ENCODE results near the gene PCNX3. TPM values are rescaled to one million over a fixed set of nuclear protein-coding genes. Genes with fewer than 3 reads are reported as not detected.

Gene PCNX3
- total and polyA plus RNA-seq, 2 of the 13 experiments (the other 11 are each of a cell fraction or from before 2014, with no cell fraction given): 16.2 to 23.0 TPM

- no peak for TF ChIP-seq ZBTB49 (CRISPR knock-in tag; IDR thresholded peaks at IDR 0.05; ENCODE audit: borderline replicate concordance)
- no peak for TF ChIP-seq ZNF816 (CRISPR knock-in tag; IDR thresholded peaks at IDR 0.05; ENCODE audit: borderline replicate concordance)
- TF ChIP-seq NR0B2 (CRISPR knock-in tag; IDR thresholded peaks at IDR 0.05): peak; percentile 82; the same call in 1 of the 2 replicates
- no peak for TF ChIP-seq ISX (CRISPR knock-in tag; conservative IDR thresholded peaks at IDR 0.05)
- TF ChIP-seq AKNA (CRISPR knock-in tag; IDR thresholded peaks at IDR 0.05; ENCODE audit: borderline replicate concordance): no peak
- peak; percentile 96 for TF ChIP-seq ZNF687 (CRISPR knock-in tag; IDR thresholded peaks at IDR 0.05)
- TF ChIP-seq GFI1 (CRISPR knock-in tag; IDR thresholded peaks at IDR 0.05; ENCODE audit: borderline replicate concordance): no peak; the same call in 1 of the 2 replicates
- peak; percentile 74 for TF ChIP-seq POLR2G (IDR thresholded peaks at IDR 0.05; ENCODE audit: low read depth, low read length)
- TF ChIP-seq ZNF547 (CRISPR knock-in tag; IDR thresholded peaks at IDR 0.05): no peak; the same call in 1 of the 2 replicates
- TF ChIP-seq ARID3A (IDR thresholded peaks at IDR 0.05; ENCODE audit: low read depth, low read length): no peak
- TF ChIP-seq ONECUT2 (CRISPR knock-in tag; IDR thresholded peaks at IDR 0.05): no peak
- peak; percentile 50; the same call in 1 of the 2 replicates for TF ChIP-seq ZSCAN25 (CRISPR knock-in tag; IDR thresholded peaks at IDR 0.05)
- no peak for TF ChIP-seq ZNF253 (CRISPR knock-in tag; IDR thresholded peaks at IDR 0.05; ENCODE audit: borderline replicate concordance)
These were observed 45.3 kb upstream of the PCNX3 start, which contains the start of gene ZNRD2 (continued) for GRCh38 chr11:65569973-65570918.
